Neural progenitor cell (in vitro differentiated cells): ENCODE data around the gene TUBB3.

Experiments used
- EZH2 ChIP-seq: fragments of 200-600 bp; sonication (generic); IDR thresholded peaks from 2 replicates; pipeline ENCODE4 v1.6.1; 2017; ENCODE audit warnings: antibody characterized with exemption, mild to moderate bottlenecking, moderate library complexity
- EZH2phosphoT487 ChIP-seq: fragments of 200-600 bp; sonication (generic); IDR thresholded peaks from 2 replicates; pipeline ENCODE4 v1.6.1; 2017; ENCODE audit warnings: antibody characterized with exemption
- TF ChIP-seq, protein P1 (sequence below): fragments of 200-600 bp; sonication (generic); IDR thresholded peaks from 2 replicates; pipeline ENCODE4 v1.5.1; 2017; ENCODE audit warnings: antibody characterized with exemption, mild to moderate bottlenecking

DNA sequence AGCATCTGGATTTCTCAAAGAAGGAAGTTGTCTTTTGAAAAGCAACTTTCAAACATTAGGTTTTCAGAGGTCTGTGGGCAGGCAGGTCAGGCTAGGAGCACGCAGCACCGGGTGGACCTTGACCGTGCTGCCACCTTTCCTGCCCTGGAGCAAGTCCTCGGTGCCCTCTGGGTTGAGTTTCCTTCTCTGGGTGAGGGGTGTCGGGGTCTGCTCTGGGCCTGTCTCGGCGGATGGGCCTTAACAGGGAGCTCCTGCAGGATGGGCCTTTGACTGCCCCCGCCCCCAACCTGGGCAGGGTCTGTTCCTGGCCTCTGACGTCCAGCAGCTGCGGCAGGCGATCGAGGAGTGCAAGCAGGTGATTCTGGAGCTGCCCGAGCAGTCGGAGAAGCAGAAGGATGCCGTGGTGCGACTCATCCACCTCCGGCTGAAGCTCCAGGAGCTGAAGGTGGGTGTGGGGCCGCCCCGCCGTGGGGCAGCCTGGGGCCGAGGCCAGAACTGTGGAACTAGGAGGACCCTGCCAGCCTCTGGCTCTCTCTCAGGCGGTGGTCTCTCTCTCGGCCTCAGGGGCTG lies 34.2 kb downstream of the TUBB3 start:
- TF ChIP-seq, protein P1, sequence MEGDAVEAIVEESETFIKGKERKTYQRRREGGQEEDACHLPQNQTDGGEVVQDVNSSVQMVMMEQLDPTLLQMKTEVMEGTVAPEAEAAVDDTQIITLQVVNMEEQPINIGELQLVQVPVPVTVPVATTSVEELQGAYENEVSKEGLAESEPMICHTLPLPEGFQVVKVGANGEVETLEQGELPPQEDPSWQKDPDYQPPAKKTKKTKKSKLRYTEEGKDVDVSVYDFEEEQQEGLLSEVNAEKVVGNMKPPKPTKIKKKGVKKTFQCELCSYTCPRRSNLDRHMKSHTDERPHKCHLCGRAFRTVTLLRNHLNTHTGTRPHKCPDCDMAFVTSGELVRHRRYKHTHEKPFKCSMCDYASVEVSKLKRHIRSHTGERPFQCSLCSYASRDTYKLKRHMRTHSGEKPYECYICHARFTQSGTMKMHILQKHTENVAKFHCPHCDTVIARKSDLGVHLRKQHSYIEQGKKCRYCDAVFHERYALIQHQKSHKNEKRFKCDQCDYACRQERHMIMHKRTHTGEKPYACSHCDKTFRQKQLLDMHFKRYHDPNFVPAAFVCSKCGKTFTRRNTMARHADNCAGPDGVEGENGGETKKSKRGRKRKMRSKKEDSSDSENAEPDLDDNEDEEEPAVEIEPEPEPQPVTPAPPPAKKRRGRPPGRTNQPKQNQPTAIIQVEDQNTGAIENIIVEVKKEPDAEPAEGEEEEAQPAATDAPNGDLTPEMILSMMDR = no peak
- TF ChIP-seq EZH2 (no peak), EZH2phosphoT487 (no peak)
